Measurements from ENCODE around the gene NYNRIN.
A peak's percentile ranks its signal among the peaks of the same experiment; 100 is the strongest.

The NYNRIN gene

GRCh38 chr14:24436355-24437019 is 37.7 kb downstream of the NYNRIN start:
- Histone ChIP-seq H3K27me3 (ENCODE audit: control insufficient read depth in 5 of 5, insufficient read depth in 4 of 5, low read length in 5 of 5) (no peaks in the 10 kb centered on the region), H3K9ac (ENCODE audit: low read length in 5 of 5) (peak overlapping the region; percentile 35 to 78 (median 51)), H3K4me1 (ENCODE audit: control insufficient read depth in 5 of 5, insufficient read depth in 5 of 5, low read length in 5 of 5) (peaks cover 10 to 81% (median 61%) of the 10 kb centered on the region in 5 donors), H3K4me3 (ENCODE audit: low read depth in 1 of 5, low read length in 5 of 5) (no peak overlapping the region), H3K9me3 (ENCODE audit: control insufficient read depth in 5 of 5, low read length in 5 of 5) (no peaks in the 10 kb centered on the region), H3K36me3 (ENCODE audit: control insufficient read depth in 5 of 5, insufficient read depth in 5 of 5, low read length in 5 of 5) (peaks cover 21 to 83% (median 74%) of the 10 kb centered on the region in 5 donors), H3K27ac (ENCODE audit: low read depth, low read length) (peak overlapping the region; percentile 99)

DNA sequence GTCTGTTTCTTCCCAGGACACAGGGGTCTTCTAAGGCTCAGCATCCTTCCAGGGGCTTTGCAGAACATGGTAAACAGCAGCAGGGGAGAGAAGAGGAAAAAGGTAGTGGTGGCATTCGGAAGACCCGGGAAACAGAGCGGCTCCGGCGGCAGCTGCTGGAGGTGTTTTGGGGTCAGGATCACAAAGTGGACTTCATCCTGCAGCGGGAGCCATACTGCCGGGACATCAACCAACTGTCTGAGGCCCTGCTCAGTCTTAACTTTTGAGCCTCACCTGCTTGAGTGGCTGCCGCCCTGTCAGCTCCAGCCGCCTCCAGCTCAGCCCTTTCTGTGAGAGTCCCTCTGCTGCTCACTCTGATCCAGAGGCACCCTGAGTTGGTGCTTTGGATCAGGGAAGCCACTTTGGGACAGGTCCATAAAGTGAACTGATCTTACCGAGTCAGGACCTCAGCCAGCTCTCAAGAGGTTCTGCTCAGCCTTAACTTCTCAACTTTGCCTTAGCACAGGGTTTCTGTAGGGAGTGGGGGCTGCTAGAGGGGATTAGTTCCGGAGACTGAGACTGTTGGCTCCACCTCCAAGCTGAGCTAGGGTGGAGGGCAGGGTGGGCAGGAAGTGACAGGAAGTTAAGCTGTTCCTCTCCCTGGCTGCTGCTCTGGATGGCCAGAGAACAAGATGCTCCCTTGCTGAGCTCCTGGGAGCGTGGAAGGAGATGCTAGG is 38.4 kb downstream of the NYNRIN start:
- no peaks in the 10 kb centered on the region for H3K27me3 ChIP-seq (ENCODE audit: control insufficient read depth in 5 of 5, insufficient read depth in 4 of 5, low read length in 5 of 5)
- peak overlapping the region in 1 of 5 donors; percentile 11 for H3K4me3 ChIP-seq (ENCODE audit: low read depth in 1 of 5, low read length in 5 of 5)
- peaks cover 9 to 81% (median 61%) of the 10 kb centered on the region in 5 donors for H3K4me1 ChIP-seq (ENCODE audit: control insufficient read depth in 5 of 5, insufficient read depth in 5 of 5, low read length in 5 of 5)
- no peaks in the 10 kb centered on the region for H3K9me3 ChIP-seq (ENCODE audit: control insufficient read depth in 5 of 5, low read length in 5 of 5)
- H3K27ac ChIP-seq (ENCODE audit: low read depth, low read length), result peak overlapping the region; percentile 99
- H3K36me3 ChIP-seq (ENCODE audit: control insufficient read depth in 5 of 5, insufficient read depth in 5 of 5, low read length in 5 of 5), result peaks cover 21 to 78% (median 70%) of the 10 kb centered on the region in 5 donors
- H3K9ac ChIP-seq (ENCODE audit: low read length in 5 of 5), result peak overlapping the region in 4 of 5 donors; percentile 45 to 53 (median 52)

- Histone ChIP-seq H3K36me3 (ENCODE audit: control insufficient read depth in 5 of 5, insufficient read depth in 5 of 5, low read length in 5 of 5) (peaks cover 21 to 73% (median 64%) of the 10 kb centered on the region in 5 donors), H3K4me1 (ENCODE audit: control insufficient read depth in 5 of 5, insufficient read depth in 5 of 5, low read length in 5 of 5) (peaks cover 9 to 76% (median 59%) of the 10 kb centered on the region in 5 donors), H3K4me3 (ENCODE audit: low read depth in 1 of 5, low read length in 5 of 5) (peak overlapping the region in 1 of 5 donors; percentile 11), H3K27ac (ENCODE audit: low read depth, low read length) (peak overlapping the region; percentile 99), H3K9me3 (ENCODE audit: control insufficient read depth in 5 of 5, low read length in 5 of 5) (no peaks in the 10 kb centered on the region), H3K9ac (ENCODE audit: low read length in 5 of 5) (peak overlapping the region in 3 of 5 donors; percentile 45 to 53 (median 51)), H3K27me3 (ENCODE audit: control insufficient read depth in 5 of 5, insufficient read depth in 4 of 5, low read length in 5 of 5) (no peaks in the 10 kb centered on the region)
Observed at GRCh38 chr14:24437736-24438067, 38.9 kb downstream of the NYNRIN start.

- Histone ChIP-seq H3K9me3 (ENCODE audit: control insufficient read depth in 5 of 5, low read length in 5 of 5) (no peaks in the 10 kb centered on the region), H3K4me1 (ENCODE audit: control insufficient read depth in 5 of 5, insufficient read depth in 5 of 5, low read length in 5 of 5) (peaks cover 10 to 73% (median 56%) of the 10 kb centered on the region in 5 donors), H3K27ac (ENCODE audit: low read depth, low read length) (peak overlapping the region; percentile 42), H3K27me3 (ENCODE audit: control insufficient read depth in 5 of 5, insufficient read depth in 4 of 5, low read length in 5 of 5) (no peaks in the 10 kb centered on the region), H3K4me3 (ENCODE audit: low read depth in 1 of 5, low read length in 5 of 5) (no peak overlapping the region), H3K9ac (ENCODE audit: low read length in 5 of 5) (no peak overlapping the region), H3K36me3 (ENCODE audit: control insufficient read depth in 5 of 5, insufficient read depth in 5 of 5, low read length in 5 of 5) (peaks cover 15 to 66% (median 58%) of the 10 kb centered on the region in 5 donors)
Observed at GRCh38 chr14:24438223-24439097, 39.7 kb downstream of the NYNRIN start.

DNA sequence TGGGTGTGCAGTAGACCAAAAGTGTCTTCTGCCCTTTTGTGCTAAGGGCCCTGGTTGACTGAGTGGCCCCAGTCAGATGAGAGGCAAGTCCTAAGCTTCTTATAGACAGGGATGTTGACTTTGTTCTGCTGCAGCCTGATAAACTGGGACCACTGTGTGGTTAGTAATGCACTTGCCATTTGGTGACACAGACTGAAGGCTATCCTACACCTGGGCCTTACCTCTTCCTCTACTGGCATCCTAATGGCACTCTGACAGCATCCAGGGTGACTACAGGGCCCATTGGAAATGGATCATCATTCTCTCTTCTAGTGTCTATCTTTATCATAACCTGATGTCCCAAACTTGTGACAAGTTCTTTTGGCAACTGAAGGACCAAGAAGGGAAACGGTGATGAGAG is 40.5 kb downstream of the NYNRIN start:
- Histone ChIP-seq H3K4me3 (ENCODE audit: low read depth in 1 of 5, low read length in 5 of 5) (no peak overlapping the region), H3K27me3 (ENCODE audit: control insufficient read depth in 5 of 5, insufficient read depth in 4 of 5, low read length in 5 of 5) (no peaks in the 10 kb centered on the region), H3K9me3 (ENCODE audit: control insufficient read depth in 5 of 5, low read length in 5 of 5) (no peaks in the 10 kb centered on the region), H3K27ac (ENCODE audit: low read depth, low read length) (peak overlapping the region; percentile 42), H3K9ac (ENCODE audit: low read length in 5 of 5) (no peak overlapping the region), H3K36me3 (ENCODE audit: control insufficient read depth in 5 of 5, insufficient read depth in 5 of 5, low read length in 5 of 5) (peaks cover 8 to 59% (median 51%) of the 10 kb centered on the region in 5 donors), H3K4me1 (ENCODE audit: control insufficient read depth in 5 of 5, insufficient read depth in 5 of 5, low read length in 5 of 5) (peaks cover 10 to 73% (median 57%) of the 10 kb centered on the region in 5 donors)

DNA sequence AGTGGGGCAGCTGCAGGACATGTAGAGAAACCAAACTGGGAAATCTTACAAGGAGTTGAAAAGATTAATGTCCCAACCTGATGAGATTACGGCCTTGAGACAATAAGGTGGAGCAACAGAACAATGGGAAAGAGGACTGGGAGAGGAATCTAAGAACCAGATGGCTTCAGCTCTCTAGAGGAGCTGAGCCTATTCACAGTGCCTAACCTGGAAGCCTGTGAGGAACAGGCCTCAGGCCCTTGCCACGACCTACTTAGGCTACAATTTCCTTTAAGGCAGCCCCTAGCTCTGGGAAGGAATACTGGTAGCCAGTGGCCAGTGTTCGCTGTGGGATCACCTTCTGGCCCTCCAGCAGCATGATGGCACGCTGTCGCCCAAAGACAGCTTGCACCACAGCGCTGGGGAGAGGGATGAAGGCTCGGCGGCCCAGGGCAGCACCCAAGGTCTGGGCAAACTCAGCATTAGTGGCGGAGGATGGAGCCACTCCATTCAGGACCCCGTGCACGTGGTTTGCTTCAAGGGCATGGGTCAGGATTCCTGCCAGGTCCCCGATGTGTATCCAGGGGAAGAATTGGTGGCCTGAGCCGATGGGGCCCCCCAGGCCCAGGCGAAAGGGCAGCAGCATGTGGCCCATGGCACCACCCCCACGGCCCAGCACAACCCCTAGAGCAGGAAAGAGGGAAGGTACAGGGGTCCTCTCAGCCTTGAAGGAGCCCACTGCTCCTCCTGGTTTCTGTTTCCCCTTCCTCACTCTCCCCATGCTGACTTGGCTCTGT is 41.2 kb downstream of the NYNRIN start:
- Histone ChIP-seq H3K4me1 (ENCODE audit: control insufficient read depth in 5 of 5, insufficient read depth in 5 of 5, low read length in 5 of 5) (peaks cover 10 to 73% (median 57%) of the 10 kb centered on the region in 5 donors), H3K36me3 (ENCODE audit: control insufficient read depth in 5 of 5, insufficient read depth in 5 of 5, low read length in 5 of 5) (peaks cover 8 to 54% (median 46%) of the 10 kb centered on the region in 5 donors), H3K27me3 (ENCODE audit: control insufficient read depth in 5 of 5, insufficient read depth in 4 of 5, low read length in 5 of 5) (no peaks in the 10 kb centered on the region), H3K27ac (ENCODE audit: low read depth, low read length) (peak overlapping the region; percentile 100), H3K9ac (ENCODE audit: low read length in 5 of 5) (peak overlapping the region in 3 of 5 donors; percentile 8 to 35 (median 35)), H3K9me3 (ENCODE audit: control insufficient read depth in 5 of 5, low read length in 5 of 5) (no peaks in the 10 kb centered on the region), H3K4me3 (ENCODE audit: low read depth in 1 of 5, low read length in 5 of 5) (peak overlapping the region in 1 of 5 donors; percentile 19)

DNA sequence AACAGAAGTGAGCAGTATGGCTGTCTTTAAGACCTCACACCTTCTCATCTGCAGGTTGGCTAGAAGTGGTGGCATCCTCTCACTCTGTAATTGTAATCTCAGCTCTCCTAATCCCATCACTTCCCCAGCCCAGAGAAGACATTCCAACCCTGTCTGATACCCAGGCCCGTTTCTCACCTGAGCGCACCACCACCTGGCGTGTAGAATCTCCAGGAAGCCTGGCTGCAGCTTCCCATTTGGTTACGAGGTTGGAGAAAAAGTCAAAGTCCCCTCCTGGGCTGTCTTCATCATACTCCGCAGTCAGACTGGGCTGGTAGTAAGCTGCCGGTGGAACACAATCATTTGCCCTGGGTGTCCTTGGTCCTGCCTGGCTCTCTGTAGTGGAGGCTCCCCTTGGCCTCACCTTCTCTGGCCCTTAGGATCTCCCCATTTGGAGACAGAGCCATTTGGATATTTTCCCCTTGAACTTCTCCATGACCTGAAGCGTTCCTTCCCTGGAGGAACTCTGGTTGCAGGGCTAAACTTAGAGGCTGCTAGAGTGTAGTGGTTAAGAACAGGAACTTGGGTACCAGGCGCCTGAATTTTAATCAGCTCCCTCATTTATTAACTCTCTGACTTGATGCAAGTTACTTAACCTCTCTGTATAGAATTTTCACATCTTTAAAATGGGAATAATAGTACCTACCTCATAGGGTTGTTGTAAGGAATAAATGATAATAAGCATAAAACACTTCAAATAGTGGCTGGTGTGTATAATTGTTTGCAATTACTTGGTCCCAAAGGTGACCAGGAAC is 42.0 kb downstream of the NYNRIN start:
- H3K27me3 ChIP-seq (ENCODE audit: control insufficient read depth in 5 of 5, insufficient read depth in 4 of 5, low read length in 5 of 5), result no peaks in the 10 kb centered on the region
- H3K27ac ChIP-seq (ENCODE audit: low read depth, low read length), result peak overlapping the region; percentile 100
- H3K9ac ChIP-seq (ENCODE audit: low read length in 5 of 5), result peak overlapping the region in 3 of 5 donors; percentile 8 to 45 (median 35)
- H3K9me3 ChIP-seq (ENCODE audit: control insufficient read depth in 5 of 5, low read length in 5 of 5), result no peaks in the 10 kb centered on the region
- H3K4me3 ChIP-seq (ENCODE audit: low read depth in 1 of 5, low read length in 5 of 5), result peak overlapping the region in 1 of 5 donors; percentile 19
- peaks cover 8 to 52% (median 46%) of the 10 kb centered on the region in 5 donors for H3K36me3 ChIP-seq (ENCODE audit: control insufficient read depth in 5 of 5, insufficient read depth in 5 of 5, low read length in 5 of 5)
- peaks cover 10 to 66% (median 56%) of the 10 kb centered on the region in 5 donors for H3K4me1 ChIP-seq (ENCODE audit: control insufficient read depth in 5 of 5, insufficient read depth in 5 of 5, low read length in 5 of 5)

DNA sequence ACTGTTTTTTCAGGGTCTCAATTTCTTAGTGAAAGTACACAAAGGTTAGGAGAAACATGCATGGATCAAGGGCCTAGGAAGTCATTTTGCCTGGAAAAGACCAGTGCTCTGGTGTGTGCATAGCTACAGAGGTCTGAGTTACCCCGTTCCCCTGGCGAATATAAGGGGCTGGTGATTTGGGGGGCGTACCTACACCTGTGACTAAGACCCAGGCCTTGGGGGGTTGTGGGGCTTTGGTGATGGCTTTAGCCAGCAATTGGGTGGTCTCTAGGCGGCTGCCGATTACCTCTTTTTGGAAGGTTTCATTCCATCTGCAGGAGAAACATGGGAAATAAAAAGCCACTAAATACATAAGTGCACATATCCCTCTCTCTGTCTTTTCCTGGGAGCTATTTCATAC is 42.7 kb downstream of the NYNRIN start:
- Histone ChIP-seq H3K4me3 (ENCODE audit: low read depth in 1 of 5, low read length in 5 of 5) (peak overlapping the region; percentile 72 to 93 (median 81)), H3K36me3 (ENCODE audit: control insufficient read depth in 5 of 5, insufficient read depth in 5 of 5, low read length in 5 of 5) (peaks cover 8 to 45% (median 41%) of the 10 kb centered on the region in 5 donors), H3K4me1 (ENCODE audit: control insufficient read depth in 5 of 5, insufficient read depth in 5 of 5, low read length in 5 of 5) (peaks cover 9 to 60% (median 49%) of the 10 kb centered on the region in 5 donors), H3K9me3 (ENCODE audit: control insufficient read depth in 5 of 5, low read length in 5 of 5) (no peaks in the 10 kb centered on the region), H3K27ac (ENCODE audit: low read depth, low read length) (peak overlapping the region; percentile 100), H3K9ac (ENCODE audit: low read length in 5 of 5) (peak overlapping the region; percentile 11 to 96 (median 88)), H3K27me3 (ENCODE audit: control insufficient read depth in 5 of 5, insufficient read depth in 4 of 5, low read length in 5 of 5) (no peaks in the 10 kb centered on the region)
